GM18511 (cell line): Measurements from ENCODE around the gene MTX2.
"Not testable (repeated sequence)": the region's sequence is repeated elsewhere in the genome, so short reads cannot be mapped to it uniquely, and the experiment has no call there.

ENCODE experiments used
- ATAC-seq: cut with Tn5 transposase; IDR thresholded peaks from one replicate; pipeline ENCODE4 v1.9.1; 2021; ENCODE audit warnings: mild to moderate bottlenecking, moderate library complexity; ENCODE audit not compliant: unreplicated experiment

Gene MTX2

DNA sequence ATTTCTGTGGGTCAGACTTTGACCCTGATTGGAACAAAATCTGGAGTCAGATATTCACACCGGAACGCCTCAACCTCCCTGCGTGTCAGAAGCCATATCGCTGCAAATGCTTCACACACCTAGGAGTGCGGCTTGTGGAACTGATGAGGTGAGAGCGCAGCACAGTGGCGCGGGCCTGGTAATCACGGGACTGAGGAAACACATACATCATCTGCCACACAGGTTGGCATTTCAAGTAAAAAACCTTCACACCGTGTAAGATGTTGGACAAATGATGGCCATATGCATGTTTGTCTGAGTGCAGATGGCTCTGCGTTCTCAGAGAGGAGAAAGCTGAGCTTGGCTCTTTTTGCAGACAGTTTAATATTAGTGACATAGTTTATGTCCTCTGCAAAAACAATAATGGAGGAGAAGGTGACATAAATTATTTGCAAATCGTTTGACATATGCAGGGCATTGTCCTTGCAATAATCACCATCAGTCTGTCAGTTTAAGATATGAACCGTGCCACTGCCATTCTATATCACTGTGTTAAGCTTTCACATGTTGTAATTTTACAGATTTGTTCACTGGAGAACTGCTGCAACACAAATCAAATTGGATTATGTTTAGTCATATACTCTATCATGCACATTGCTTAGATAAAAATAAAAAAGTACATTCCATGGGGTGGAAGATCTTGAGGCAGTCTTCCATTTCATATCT lies 101.4 kb downstream of the MTX2 start:
- ATAC-seq = no peak

DNA sequence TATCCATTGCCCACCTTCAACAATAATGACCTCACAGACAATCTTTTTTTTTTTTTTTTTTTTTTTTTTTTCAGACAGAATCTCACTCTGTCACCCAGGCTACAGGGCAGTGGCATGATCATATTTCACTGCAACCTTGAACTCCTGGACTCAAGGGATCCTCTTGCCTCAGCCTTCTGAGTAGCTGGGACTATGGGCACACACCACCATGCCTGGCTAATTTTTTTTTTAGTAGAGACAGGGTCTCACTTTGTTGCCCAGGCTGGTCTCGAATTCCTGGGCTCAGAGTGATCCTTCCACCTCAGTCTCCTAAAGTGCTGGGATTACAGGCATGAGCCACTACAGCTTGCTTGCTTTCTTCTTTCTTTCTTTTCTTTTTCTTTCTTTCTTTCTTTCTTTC lies 103.9 kb downstream of the MTX2 start:
- ATAC-seq = not testable (repeated sequence)

DNA sequence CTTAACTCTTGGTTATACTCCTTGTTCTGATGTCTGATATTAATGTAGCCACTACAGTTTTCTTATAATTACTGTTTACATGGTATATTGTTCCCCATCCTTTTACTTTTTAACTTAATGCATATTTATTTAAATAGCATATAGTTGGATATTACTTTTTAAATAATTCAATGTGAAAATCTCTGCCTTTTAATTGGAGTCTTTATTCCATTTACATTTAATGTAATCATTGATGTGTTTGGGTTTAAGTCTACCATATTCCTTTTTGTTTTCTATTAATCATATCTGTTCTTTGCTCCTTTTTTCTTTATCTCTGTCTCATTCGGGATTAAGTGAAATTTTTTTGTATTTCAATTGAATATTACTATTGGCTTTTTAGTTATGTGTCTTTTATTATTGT lies 109.1 kb downstream of the MTX2 start:
- ATAC-seq = no peak

DNA sequence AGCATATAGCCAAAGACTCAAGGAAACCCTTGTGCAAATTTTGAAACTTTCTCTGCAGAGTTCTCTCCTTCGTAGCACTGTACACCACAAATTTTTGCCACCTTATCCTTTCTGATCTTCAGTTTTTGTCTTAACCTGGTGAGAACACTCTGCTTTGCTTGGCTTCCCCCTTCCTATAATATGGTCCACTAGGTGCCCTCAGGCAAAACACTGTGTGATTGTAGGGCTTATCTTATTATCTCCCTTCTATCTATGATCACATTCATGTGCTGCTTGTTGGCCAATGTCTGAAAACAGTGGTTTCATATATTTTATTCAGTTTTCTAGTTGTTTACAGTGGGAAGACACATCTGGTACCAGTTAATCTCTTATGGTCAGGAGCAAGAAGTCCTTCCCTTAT lies 111.1 kb downstream of the MTX2 start:
- no peak for ATAC-seq

DNA sequence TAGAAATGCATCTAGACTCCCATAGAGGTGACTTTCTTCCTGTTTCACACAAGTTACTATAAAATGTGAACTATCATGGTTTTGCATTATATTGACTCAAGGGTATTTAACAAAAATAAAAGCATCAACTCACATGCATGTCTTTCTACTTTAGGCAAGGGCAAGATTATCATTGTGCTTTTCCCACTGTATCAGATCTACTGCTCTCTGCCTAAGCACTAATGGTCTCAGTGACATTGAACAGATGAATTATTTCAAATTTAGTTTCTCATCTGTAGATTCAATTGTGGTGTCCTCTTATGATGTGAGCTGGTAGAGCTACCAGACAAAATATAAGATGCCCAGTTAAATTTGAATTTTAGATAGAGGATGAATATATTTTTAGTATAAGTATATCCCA lies 113.9 kb downstream of the MTX2 start:
- no peak for ATAC-seq

DNA sequence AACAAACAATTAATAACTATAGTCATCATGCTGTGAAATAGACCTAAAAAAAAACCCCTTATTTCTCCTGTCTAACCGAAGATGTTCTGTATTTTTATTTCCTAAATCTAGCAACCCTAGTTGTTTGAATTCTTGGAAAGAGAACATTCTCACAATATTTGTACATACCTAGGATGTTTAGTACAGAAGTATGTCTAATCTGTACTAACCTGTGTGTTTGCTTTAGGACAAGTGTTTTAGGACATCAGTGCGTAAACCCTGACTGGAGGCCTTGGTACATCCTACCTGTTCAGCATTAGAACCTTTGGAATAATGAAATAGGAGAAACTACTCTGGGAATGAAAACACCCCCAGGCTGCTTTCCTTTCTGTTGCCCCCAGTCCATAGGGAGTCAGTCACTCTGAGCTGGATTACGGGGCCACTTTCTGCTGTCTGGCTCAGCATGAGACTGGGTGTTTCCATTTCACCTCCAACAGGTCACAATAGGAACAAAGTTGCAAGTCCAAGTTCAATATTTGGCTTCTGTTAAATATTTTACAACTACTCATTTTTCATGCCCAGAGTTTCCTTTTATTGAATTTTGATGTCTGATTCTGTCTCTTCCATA lies 114.7 kb downstream of the MTX2 start:
- ATAC-seq = no peak

DNA sequence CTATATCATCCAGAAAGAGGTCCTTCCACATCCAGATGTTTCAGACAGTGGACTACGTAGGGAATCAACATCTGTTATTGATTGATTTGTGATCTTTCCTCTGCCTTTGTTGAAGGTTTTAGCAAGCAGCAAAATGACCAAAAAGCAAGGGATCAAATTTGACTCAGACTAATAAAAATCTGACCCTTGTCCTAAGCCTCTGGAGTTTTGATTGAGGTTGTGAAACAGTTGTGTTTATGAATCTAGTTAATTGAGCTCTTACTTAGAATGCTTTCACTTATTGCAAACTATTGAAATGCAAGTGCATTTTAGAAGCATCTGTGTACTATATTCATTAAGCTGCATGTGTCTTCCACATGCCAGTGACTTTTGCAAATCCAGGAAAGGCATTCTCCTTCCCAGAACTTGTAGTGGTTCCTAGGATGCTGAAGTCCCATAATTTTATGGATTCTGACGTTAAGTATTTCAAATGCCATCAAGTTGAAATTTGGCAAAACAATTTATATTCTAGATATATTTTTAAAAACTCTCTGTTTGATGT lies 116.0 kb downstream of the MTX2 start:
- no peak for ATAC-seq

DNA sequence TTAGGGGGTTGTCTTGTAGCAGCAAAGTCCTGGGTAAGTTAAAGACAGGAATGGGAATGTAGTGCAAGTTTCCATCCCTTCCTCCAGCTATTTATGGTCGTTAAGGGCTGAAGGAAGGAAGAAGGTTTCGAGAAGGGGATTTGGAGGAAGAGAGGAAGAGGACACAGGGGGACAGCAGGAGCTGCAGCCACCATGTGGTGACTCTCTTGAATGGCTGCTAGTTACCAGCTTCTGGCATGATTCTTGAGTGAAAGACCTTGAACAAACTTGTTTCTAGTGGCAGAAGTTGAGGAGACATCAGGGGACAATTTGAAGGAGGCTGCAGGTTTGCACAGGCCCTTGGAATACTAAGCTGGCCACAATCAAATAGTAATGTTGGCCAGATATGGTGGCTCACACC lies 116.6 kb downstream of the MTX2 start:
- no peak for ATAC-seq
